ENCODE data around the gene TNFRSF8. TPM values are rescaled to one million over a fixed set of nuclear protein-coding genes. Genes with fewer than 3 reads are reported as not detected.

TNFRSF8 gene
- total and polyA plus RNA-seq, 2 donors (not counting 1 experiment from before 2014, with no cell fraction given): 0.36 to 0.57 TPM

- no peak for ATAC-seq (ENCODE audit: low read depth)
- no peak for DNase-seq
- TF ChIP-seq EZH2 (IDR thresholded peaks at IDR 0.05; ENCODE audit: borderline replicate concordance, insufficient read depth, low read depth, low read length, poor library complexity, severe bottlenecking) (no peak), CTCF (IDR thresholded peaks at IDR 0.05) (no peak)
- peak overlapping the region; percentile 88 for H3K27ac Mint-ChIP-seq
- H3K4me1 Mint-ChIP-seq: peaks cover 85% of the 10 kb centered on the region
- intact Hi-C loops (cut with micrococcal nuclease): no loop called here
- H3K36me3 ChIP-seq (replicated peaks in 1 of 2; ENCODE audit: control extremely low read depth in 1 of 2, control insufficient read depth in 1 of 2, extremely low read depth in 1 of 2, insufficient read depth in 2 of 2, low read length in 1 of 2): peaks cover 0 to 17% of the 10 kb centered on the region in 2 experiments
- no peak overlapping the region for H3K9ac ChIP-seq (ENCODE audit: low read length)
- peaks cover 36 to 77% of the 10 kb centered on the region in 2 donors for H3K4me1 ChIP-seq (ENCODE audit: control insufficient read depth in 2 of 2, insufficient read depth in 2 of 2, low read length in 2 of 2)
- H3K4me2 ChIP-seq (replicated peaks; ENCODE audit: low read depth, low read length, poor library complexity, severe bottlenecking): peak overlapping the region; percentile 29
- H3K27me3 ChIP-seq (replicated peaks in 1 of 4; ENCODE audit: control extremely low read depth in 1 of 4, control insufficient read depth in 3 of 4, insufficient read depth in 4 of 4, low read length in 3 of 4): no peaks in the 10 kb centered on the region
- H4K20me1 ChIP-seq (ENCODE audit: control insufficient read depth, insufficient read depth, low read length, poor library complexity, severe bottlenecking): peaks cover 63% of the 10 kb centered on the region
- H3K9me3 Mint-ChIP-seq (ENCODE audit: insufficient read depth): no peaks in the 10 kb centered on the region
- no peak overlapping the region for H2AFZ ChIP-seq (ENCODE audit: insufficient read depth, low read depth, low read length, poor library complexity, severe bottlenecking)
- ChIA-PET CTCF (interaction anchor here (5.5 kb wide), 1 partner anchor 47 kb away, joined by 41 read pairs; no protein-coding TSS in a partner anchor), POLR2A (interaction anchor here (1.0 to 1.9 kb wide), 3 partner anchors 11 to 23 kb away, joined by 3 to 4 read pairs (median 3); no protein-coding TSS in a partner anchor)
- peaks cover 83% of the 10 kb centered on the region for H3K79me2 ChIP-seq (ENCODE audit: control insufficient read depth, insufficient read depth, low read length)
- H3K27me3 Mint-ChIP-seq: no peaks in the 10 kb centered on the region
- peak overlapping the region; percentile 21 to 49 for H3K27ac ChIP-seq (ENCODE audit: low read length in 2 of 2)
- peak overlapping the region; percentile 83 for H3K4me3 Mint-ChIP-seq
- 77% methylated on average over 13 of the region's 14 CpGs for WGBS (ENCODE audit: insufficient coverage)
- H3K9me3 ChIP-seq (ENCODE audit: control extremely low read depth in 1 of 3, control insufficient read depth in 2 of 3, insufficient read depth in 1 of 3, low read length in 2 of 3): no peaks in the 10 kb centered on the region
- no peak overlapping the region for H3K4me3 ChIP-seq (ENCODE audit: control extremely low read depth in 1 of 5, extremely low read depth in 1 of 5, insufficient read depth in 1 of 5, low read depth in 2 of 5, low read length in 4 of 5)
These were observed 109.1 kb downstream of the TNFRSF8 start for GRCh38 chr1:12172042-12172851.

GRCh38 chr1:12173041-12173509 is 110.0 kb downstream of the TNFRSF8 start:
- Histone ChIP-seq H3K9me3 (ENCODE audit: control extremely low read depth in 1 of 3, control insufficient read depth in 2 of 3, insufficient read depth in 1 of 3, low read length in 2 of 3) (no peaks in the 10 kb centered on the region), H3K4me3 (ENCODE audit: control extremely low read depth in 1 of 5, extremely low read depth in 1 of 5, insufficient read depth in 1 of 5, low read depth in 2 of 5, low read length in 4 of 5) (no peak overlapping the region), H3K9ac (ENCODE audit: low read length) (no peak overlapping the region), H3K36me3 (replicated peaks in 1 of 2; ENCODE audit: control extremely low read depth in 1 of 2, control insufficient read depth in 1 of 2, extremely low read depth in 1 of 2, insufficient read depth in 2 of 2, low read length in 1 of 2) (peaks cover 0 to 17% of the 10 kb centered on the region in 2 experiments), H2AFZ (ENCODE audit: insufficient read depth, low read depth, low read length, poor library complexity, severe bottlenecking) (no peak overlapping the region), H4K20me1 (ENCODE audit: control insufficient read depth, insufficient read depth, low read length, poor library complexity, severe bottlenecking) (peaks cover 71% of the 10 kb centered on the region), H3K79me2 (ENCODE audit: control insufficient read depth, insufficient read depth, low read length) (peaks cover 83% of the 10 kb centered on the region), H3K4me1 (ENCODE audit: control insufficient read depth in 2 of 2, insufficient read depth in 2 of 2, low read length in 2 of 2) (peaks cover 37 to 79% of the 10 kb centered on the region in 2 donors), H3K4me2 (replicated peaks; ENCODE audit: low read depth, low read length, poor library complexity, severe bottlenecking) (peak overlapping the region; percentile 37), H3K27me3 (replicated peaks in 1 of 4; ENCODE audit: control extremely low read depth in 1 of 4, control insufficient read depth in 3 of 4, insufficient read depth in 4 of 4, low read length in 3 of 4) (no peaks in the 10 kb centered on the region), H3K27ac (ENCODE audit: low read length in 2 of 2) (peak overlapping the region; percentile 21 to 49)
- no peak for DNase-seq
- ATAC-seq (ENCODE audit: low read depth): no peak
- POLR2A ChIA-PET: interaction anchor here (0.6 to 1.9 kb wide), 4 partner anchors 11 to 22 kb away, joined by 3 to 4 read pairs (median 4); no protein-coding TSS in a partner anchor
- peaks cover 86% of the 10 kb centered on the region for H3K4me1 Mint-ChIP-seq
- WGBS (ENCODE audit: insufficient coverage): 86% methylated on average over 1 of the region's 3 CpGs
- TF ChIP-seq CTCF (IDR thresholded peaks at IDR 0.05): no peak
- TF ChIP-seq EZH2 (IDR thresholded peaks at IDR 0.05; ENCODE audit: borderline replicate concordance, insufficient read depth, low read depth, low read length, poor library complexity, severe bottlenecking): no peak
- no peaks in the 10 kb centered on the region for H3K27me3 Mint-ChIP-seq
- H3K27ac Mint-ChIP-seq: peak overlapping the region; percentile 88
- H3K4me3 Mint-ChIP-seq: peak overlapping the region; percentile 83
- CTCF ChIA-PET: interaction anchor here (1.0 to 8.4 kb wide), 5 partner anchors 11 to 48 kb away, joined by 3 to 48 read pairs (median 4); no protein-coding TSS in a partner anchor
- intact Hi-C loops (cut with micrococcal nuclease): no loop called here
- H3K9me3 Mint-ChIP-seq (ENCODE audit: insufficient read depth): no peaks in the 10 kb centered on the region
